ENCODE results near the gene NIPBL. TPM values are rescaled to one million over a fixed set of nuclear protein-coding genes. Genes with fewer than 3 reads are reported as not detected.

NIPBL gene
- total and polyA plus RNA-seq, 2 experiments from 2014 or later = 18.5 to 35.0 TPM

DNA sequence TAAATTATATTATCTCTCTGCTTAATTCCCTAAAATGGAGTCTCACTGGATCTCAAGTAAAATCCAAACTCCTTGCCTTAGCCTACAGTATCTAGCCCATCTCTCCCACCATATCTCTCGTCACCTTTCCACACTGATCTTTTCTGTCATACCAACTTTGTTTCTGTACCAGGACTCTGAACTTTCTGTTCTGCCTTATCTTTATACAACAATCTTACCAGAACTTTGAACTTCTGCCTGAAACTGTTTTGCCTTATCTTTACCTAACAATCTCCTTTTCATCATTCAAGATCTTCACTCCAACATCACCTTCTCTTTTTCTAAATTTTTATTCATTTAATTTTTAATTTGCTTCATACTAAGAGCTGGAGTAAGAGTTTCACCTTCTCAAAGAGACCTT is 233.6 kb downstream of the NIPBL start:
- peaks cover 5% of the 10 kb centered on the region for H3K36me3 ChIP-seq (replicated peaks; ENCODE audit: insufficient read depth, low read depth)
- no peak overlapping the region for H3K27ac ChIP-seq
- H3K27me3 ChIP-seq = no peaks in the 10 kb centered on the region
- H4K20me1 ChIP-seq (ENCODE audit: insufficient read depth, poor library complexity, severe bottlenecking) = no peaks in the 10 kb centered on the region
- no peak overlapping the region for H3K4me2 ChIP-seq
- TF ChIP-seq EZH2 (IDR thresholded peaks at IDR 0.05; ENCODE audit: borderline replicate concordance) = no peak
- TF ChIP-seq EZH2phosphoT487 (IDR thresholded peaks at IDR 0.05; ENCODE audit: low read depth, severe bottlenecking, unreplicated experiment) = no peak
- TF ChIP-seq, protein P1, sequence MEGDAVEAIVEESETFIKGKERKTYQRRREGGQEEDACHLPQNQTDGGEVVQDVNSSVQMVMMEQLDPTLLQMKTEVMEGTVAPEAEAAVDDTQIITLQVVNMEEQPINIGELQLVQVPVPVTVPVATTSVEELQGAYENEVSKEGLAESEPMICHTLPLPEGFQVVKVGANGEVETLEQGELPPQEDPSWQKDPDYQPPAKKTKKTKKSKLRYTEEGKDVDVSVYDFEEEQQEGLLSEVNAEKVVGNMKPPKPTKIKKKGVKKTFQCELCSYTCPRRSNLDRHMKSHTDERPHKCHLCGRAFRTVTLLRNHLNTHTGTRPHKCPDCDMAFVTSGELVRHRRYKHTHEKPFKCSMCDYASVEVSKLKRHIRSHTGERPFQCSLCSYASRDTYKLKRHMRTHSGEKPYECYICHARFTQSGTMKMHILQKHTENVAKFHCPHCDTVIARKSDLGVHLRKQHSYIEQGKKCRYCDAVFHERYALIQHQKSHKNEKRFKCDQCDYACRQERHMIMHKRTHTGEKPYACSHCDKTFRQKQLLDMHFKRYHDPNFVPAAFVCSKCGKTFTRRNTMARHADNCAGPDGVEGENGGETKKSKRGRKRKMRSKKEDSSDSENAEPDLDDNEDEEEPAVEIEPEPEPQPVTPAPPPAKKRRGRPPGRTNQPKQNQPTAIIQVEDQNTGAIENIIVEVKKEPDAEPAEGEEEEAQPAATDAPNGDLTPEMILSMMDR (IDR thresholded peaks at IDR 0.05; ENCODE audit: poor library complexity) = no peak
- H3K4me3 ChIP-seq = no peak overlapping the region
- H3K9me2 ChIP-seq (replicated peaks; ENCODE audit: insufficient read depth) = no peaks in the 10 kb centered on the region
- DNase-seq (ENCODE audit: low spot score) = no peak
- no peaks in the 10 kb centered on the region for H3K79me2 ChIP-seq
- H2AFZ ChIP-seq = no peak overlapping the region
- H3K4me1 ChIP-seq (ENCODE audit: insufficient read depth) = no peaks in the 10 kb centered on the region
- no peaks in the 10 kb centered on the region for H3K9me3 ChIP-seq (ENCODE audit: low read depth)
- WGBS (ENCODE audit: low lambda C conversion rate, missing lambda C conversion rate) = 76% methylated on average over 1 of the region's 1 CpG

GRCh38 chr5:37111426-37112382 is 235.1 kb downstream of the NIPBL start:
- DNase-seq (ENCODE audit: low spot score) = no peak
- no peaks in the 10 kb centered on the region for H3K9me2 ChIP-seq (replicated peaks; ENCODE audit: insufficient read depth)
- no peaks in the 10 kb centered on the region for H4K20me1 ChIP-seq (ENCODE audit: insufficient read depth, poor library complexity, severe bottlenecking)
- H3K4me3 ChIP-seq = no peak overlapping the region
- no peaks in the 10 kb centered on the region for H3K79me2 ChIP-seq
- no peaks in the 10 kb centered on the region for H3K4me1 ChIP-seq (ENCODE audit: insufficient read depth)
- TF ChIP-seq EZH2phosphoT487 (IDR thresholded peaks at IDR 0.05; ENCODE audit: low read depth, severe bottlenecking, unreplicated experiment) (no peak), EZH2 (IDR thresholded peaks at IDR 0.05; ENCODE audit: borderline replicate concordance) (no peak)
- TF ChIP-seq, protein P1 (IDR thresholded peaks at IDR 0.05; ENCODE audit: poor library complexity) = no peak
- peaks cover 5% of the 10 kb centered on the region for H3K36me3 ChIP-seq (replicated peaks; ENCODE audit: insufficient read depth, low read depth)
- H3K27ac ChIP-seq = no peak overlapping the region
- no peaks in the 10 kb centered on the region for H3K27me3 ChIP-seq
- H3K9me3 ChIP-seq (ENCODE audit: low read depth) = no peaks in the 10 kb centered on the region
- no peak overlapping the region for H2AFZ ChIP-seq
- 95% methylated on average over 4 of the region's 4 CpGs for WGBS (ENCODE audit: low lambda C conversion rate, missing lambda C conversion rate)
- no peak overlapping the region for H3K4me2 ChIP-seq

DNA sequence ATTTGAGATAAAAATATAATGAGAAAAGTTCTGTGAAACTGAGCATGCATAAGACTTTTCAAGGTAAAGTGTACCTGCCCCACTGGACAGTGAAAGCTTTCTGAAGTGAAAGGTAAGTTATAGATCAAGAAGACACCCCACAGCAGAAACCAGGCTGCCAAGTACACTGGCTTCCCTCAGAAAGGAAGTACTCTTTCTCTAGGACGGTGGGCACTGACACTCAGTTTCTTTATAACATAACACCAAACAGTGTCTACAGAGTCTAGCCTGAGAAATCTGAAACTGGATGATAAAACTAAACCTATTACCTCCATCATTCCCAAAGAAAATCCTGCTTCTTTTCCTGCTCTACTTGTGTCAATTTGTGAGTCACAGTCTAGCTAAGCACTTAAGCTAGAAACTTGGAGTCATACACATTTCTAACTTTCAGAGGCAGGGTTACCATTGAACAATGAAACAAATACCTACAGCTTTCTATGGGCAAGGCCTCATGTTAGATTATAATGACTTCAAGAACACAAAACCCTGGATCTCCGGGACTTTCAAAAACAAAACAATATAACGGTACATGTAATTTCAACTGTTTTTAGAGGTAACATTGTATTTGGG is 235.9 kb downstream of the NIPBL start:
- 91% methylated on average over 3 of the region's 3 CpGs for WGBS (ENCODE audit: low lambda C conversion rate, missing lambda C conversion rate)
- no peak for TF ChIP-seq EZH2 (IDR thresholded peaks at IDR 0.05; ENCODE audit: borderline replicate concordance)
- no peak for TF ChIP-seq EZH2phosphoT487 (IDR thresholded peaks at IDR 0.05; ENCODE audit: low read depth, severe bottlenecking, unreplicated experiment)
- TF ChIP-seq, protein P1 (IDR thresholded peaks at IDR 0.05; ENCODE audit: poor library complexity) = no peak
- H3K27ac ChIP-seq = no peak overlapping the region
- no peaks in the 10 kb centered on the region for H4K20me1 ChIP-seq (ENCODE audit: insufficient read depth, poor library complexity, severe bottlenecking)
- H3K4me2 ChIP-seq = no peak overlapping the region
- no peak overlapping the region for H3K4me3 ChIP-seq
- no peaks in the 10 kb centered on the region for H3K9me2 ChIP-seq (replicated peaks; ENCODE audit: insufficient read depth)
- no peaks in the 10 kb centered on the region for H3K79me2 ChIP-seq
- no peak for DNase-seq (ENCODE audit: low spot score)
- no peaks in the 10 kb centered on the region for H3K27me3 ChIP-seq
- H3K4me1 ChIP-seq (ENCODE audit: insufficient read depth) = no peaks in the 10 kb centered on the region
- no peaks in the 10 kb centered on the region for H3K9me3 ChIP-seq (ENCODE audit: low read depth)
- H2AFZ ChIP-seq = no peak overlapping the region
- H3K36me3 ChIP-seq (replicated peaks; ENCODE audit: insufficient read depth, low read depth) = peaks cover 5% of the 10 kb centered on the region

Measured in hepatocyte (in vitro differentiated cells).